Naive thymus-derived CD4-positive, alpha-beta T cell (primary cell): ENCODE data around the gene C1orf226. TPM values are rescaled to one million over a fixed set of nuclear protein-coding genes. Genes with fewer than 3 reads are reported as not detected.

Experiments
- ATAC-seq: fragments of 150-1000 bp; cut with Tn5 transposase; 2 replicates; pipeline ENCODE4 v1.10.0; 2021; ENCODE audit warnings: mild to moderate bottlenecking, moderate library complexity
- CTCF ChIA-PET: fragments of 350-600 bp; sonication (Branson Sonifier 250); formaldehyde crosslinking; loops from one replicate; lab custom pipeline; 2021; ENCODE audit warnings: antibody characterized with exemption; lab: Charles Lee
- POLR2A ChIA-PET: fragments of 350-600 bp; sonication (Branson Sonifier 250); formaldehyde crosslinking; loops from one replicate; lab custom pipeline; 2021; ENCODE audit warnings: antibody characterized with exemption, inconsistent platforms; lab: Charles Lee
- DNase-seq, 9 donors: peaks; one replicate each; pipeline versions ENCODE4 v3.0.0 to v3.0.0-alpha.2; 2020 to 2022; ENCODE audit warnings: mixed read lengths in 1 of 9
- H3K27ac ChIP-seq: one replicate; pipeline ENCODE4 v1.7.0; 2013; ENCODE audit warnings: mild to moderate bottlenecking, low read depth, low read length, moderate library complexity
- H3K27me3 ChIP-seq, 2 donors: one replicate each; pipeline ENCODE4 v1.7.0; 2013; ENCODE audit warnings: low read length in 2 of 2, mild to moderate bottlenecking in 2 of 2, moderate library complexity in 2 of 2; ENCODE audit not compliant: control insufficient read depth in 2 of 2, insufficient read depth in 2 of 2
- H3K36me3 ChIP-seq, 3 experiments: 1 replicate in 2 of 3; 2 replicates in 1 of 3; pipeline ENCODE4 v1.7.0; 2013; ENCODE audit warnings: low read length in 3 of 3, mild to moderate bottlenecking in 3 of 3, moderate library complexity in 1 of 3; ENCODE audit not compliant: insufficient read depth in 3 of 3, control insufficient read depth in 2 of 3
- H3K4me1 ChIP-seq, 2 donors: one replicate each; pipeline ENCODE4 v1.7.0; 2013; ENCODE audit warnings: low read length in 2 of 2, mild to moderate bottlenecking in 2 of 2, moderate library complexity in 1 of 2; ENCODE audit not compliant: control insufficient read depth in 2 of 2, insufficient read depth in 2 of 2
- H3K4me3 ChIP-seq: 2 replicates; pipeline ENCODE4 v1.7.0; 2013; ENCODE audit warnings: mild to moderate bottlenecking, low read length
- H3K9me3 ChIP-seq, 3 experiments: 1 replicate in 2 of 3; 2 replicates in 1 of 3; pipeline ENCODE4 v1.7.0; 2013; ENCODE audit warnings: low read length in 3 of 3; ENCODE audit not compliant: control insufficient read depth in 2 of 3
- H3K27ac Mint-ChIP-seq, 9 donors: one replicate each; pipeline ENCODE4 v1.8.0; 2020 to 2022; ENCODE audit warnings: mixed read lengths in 9 of 9, mild to moderate bottlenecking in 8 of 9, moderate library complexity in 5 of 9, inconsistent platforms in 2 of 9
- H3K27me3 Mint-ChIP-seq, 5 donors: one replicate each; pipeline ENCODE4 v1.8.0; 2021 to 2022; ENCODE audit warnings: mixed read lengths in 5 of 5, mild to moderate bottlenecking in 1 of 5
- H3K36me3 Mint-ChIP-seq, 5 donors: one replicate each; pipeline ENCODE4 v1.8.0; 2020 to 2022; ENCODE audit warnings: mixed read lengths in 5 of 5, mild to moderate bottlenecking in 3 of 5, inconsistent platforms in 1 of 5
- H3K4me1 Mint-ChIP-seq, 7 donors: one replicate each; pipeline ENCODE4 v1.8.0; 2020 to 2022; ENCODE audit warnings: mixed read lengths in 7 of 7, mild to moderate bottlenecking in 3 of 7, inconsistent platforms in 1 of 7
- H3K4me3 Mint-ChIP-seq, 10 donors: one replicate each; pipeline ENCODE4 v1.8.0; 2020 to 2022; ENCODE audit warnings: mild to moderate bottlenecking in 10 of 10, mixed read lengths in 10 of 10, moderate library complexity in 6 of 10, inconsistent platforms in 2 of 10
- H3K9me3 Mint-ChIP-seq, 11 donors: one replicate each; pipeline ENCODE4 v1.8.0; 2020 to 2022; ENCODE audit warnings: mixed read lengths in 11 of 11, mild to moderate bottlenecking in 4 of 11, inconsistent platforms in 1 of 11, moderate library complexity in 1 of 11
- intact Hi-C, 2 donors: fragments of 100-400 bp; cut with micrococcal nuclease; formaldehyde crosslinking; loops; one replicate each; pipeline ENCODE4 v1.15.1; 2023
- polyA plus RNA-seq, 2 donors: library from polyadenylated mRNA; unstranded; fragments of 300-500 nt; fragmentation: Illumina TruSeq; gene quantifications; one replicate each; pipeline ENCODE4 v1.2.3, GENCODE V29; 2021
- total RNA-seq, 6 experiments: library from RNA in 5 of 6; stranded (reverse) in 5 of 6; gene quantifications; 1 replicate in 5 of 6; 2 replicates in 1 of 6; pipeline ENCODE4 v1.2.3 and lab custom pipeline; 2021 to 2026

C1orf226 gene
- total and polyA plus RNA-seq, 7 experiments from 2014 or later: 0.24 TPM; not detected in 6

- DNase-seq: no peak
- Histone ChIP-seq H3K9me3 (no peaks in the 10 kb centered on the region), H3K4me1 (no peaks in the 10 kb centered on the region), H3K4me3 (no peak overlapping the region), H3K27me3 (no peaks in the 10 kb centered on the region), H3K36me3 (no peaks in the 10 kb centered on the region), H3K27ac (no peak overlapping the region)
- ChIA-PET CTCF (no interaction called here), POLR2A (no interaction called here)
- no peak for ATAC-seq
- Mint-ChIP-seq H3K9me3 (no peaks in the 10 kb centered on the region), H3K4me1 (no peaks in the 10 kb centered on the region), H3K36me3 (no peaks in the 10 kb centered on the region), H3K27me3 (peaks cover 0 to 2% (median 0%) of the 10 kb centered on the region in 5 donors), H3K4me3 (no peak overlapping the region), H3K27ac (no peak overlapping the region)
- intact Hi-C loops: no loop called here
These were observed 7.1 kb upstream of the C1orf226 start for GRCh38 chr1:162374406-162374805.

GRCh38 chr1:162375463-162375862, 6.1 kb upstream of the C1orf226 start:
- Mint-ChIP-seq H3K9me3 (no peaks in the 10 kb centered on the region), H3K27me3 (peaks cover 0 to 2% (median 0%) of the 10 kb centered on the region in 5 donors), H3K27ac (no peak overlapping the region), H3K36me3 (no peaks in the 10 kb centered on the region), H3K4me3 (no peak overlapping the region), H3K4me1 (no peaks in the 10 kb centered on the region)
- DNase-seq: no peak
- H3K4me3 ChIP-seq: no peak overlapping the region
- no peaks in the 10 kb centered on the region for H3K27me3 ChIP-seq
- H3K4me1 ChIP-seq: no peaks in the 10 kb centered on the region
- ChIA-PET POLR2A (no interaction called here), CTCF (no interaction called here)
- ATAC-seq: no peak
- H3K36me3 ChIP-seq: no peaks in the 10 kb centered on the region
- H3K27ac ChIP-seq: no peak overlapping the region
- H3K9me3 ChIP-seq: no peaks in the 10 kb centered on the region
- intact Hi-C loops: no loop called here

GRCh38 chr1:162376691-162377090, 4.8 kb upstream of the C1orf226 start, which contains the start of gene SPATA46:
SPATA46 (minus strand) TSS chr1:162376854; CDS start chr1:162376790, 64 bp downstream.
- intact Hi-C loops: no loop called here
- H3K9me3 ChIP-seq: no peaks in the 10 kb centered on the region
- no peaks in the 10 kb centered on the region for H3K36me3 ChIP-seq
- Mint-ChIP-seq H3K4me3 (no peak within 1 kb of the TSS), H3K9me3 (no peaks in the 10 kb centered on the region), H3K4me1 (no peaks in the 10 kb centered on the region), H3K27ac (peak within 1 kb of the TSS in 1 of 9 donors; percentile 23), H3K27me3 (peaks cover 0 to 2% (median 0%) of the 10 kb centered on the region in 5 donors), H3K36me3 (no peaks in the 10 kb centered on the region)
- H3K4me1 ChIP-seq: no peaks in the 10 kb centered on the region
- ChIA-PET POLR2A (no interaction called here), CTCF (no interaction called here)
- DNase-seq (no peak), ATAC-seq (no peak)
- H3K4me3 ChIP-seq: no peak within 1 kb of the TSS
- no peak within 1 kb of the TSS for H3K27ac ChIP-seq
- no peaks in the 10 kb centered on the region for H3K27me3 ChIP-seq

GRCh38 chr1:162380061-162380846, 1.3 kb upstream of the C1orf226 start:
- H3K27ac Mint-ChIP-seq: no peak overlapping the region
- no peak overlapping the region for H3K27ac ChIP-seq
- no peak for DNase-seq
- ChIA-PET POLR2A (no interaction called here), CTCF (interaction anchor here (1.0 to 1.5 kb wide), 2 partner anchors 9 to 11 kb away, joined by 3 to 5 read pairs; no protein-coding TSS in a partner anchor)
- H3K4me3 Mint-ChIP-seq: no peak overlapping the region
- no peaks in the 10 kb centered on the region for H3K36me3 Mint-ChIP-seq
- H3K4me1 Mint-ChIP-seq: no peaks in the 10 kb centered on the region
- H3K4me1 ChIP-seq: no peaks in the 10 kb centered on the region
- H3K36me3 ChIP-seq: no peaks in the 10 kb centered on the region
- no peaks in the 10 kb centered on the region for H3K9me3 ChIP-seq
- H3K4me3 ChIP-seq: no peak overlapping the region
- H3K27me3 ChIP-seq: no peaks in the 10 kb centered on the region
- no peak for ATAC-seq
- intact Hi-C loops: no loop called here
- peaks cover 0 to under 1% (median 0%) of the 10 kb centered on the region in 5 donors for H3K27me3 Mint-ChIP-seq
- H3K9me3 Mint-ChIP-seq: no peaks in the 10 kb centered on the region

GRCh38 chr1:162381941-162382750, 618 bp downstream of the C1orf226 start:
- no peaks in the 10 kb centered on the region for H3K36me3 Mint-ChIP-seq
- ChIA-PET CTCF (interaction anchor here (1.5 kb wide), 1 partner anchor 9 kb away, joined by 5 read pairs; no protein-coding TSS in a partner anchor), POLR2A (no interaction called here)
- H3K36me3 ChIP-seq: no peaks in the 10 kb centered on the region
- peaks cover 0 to 12% (median 6%) of the 10 kb centered on the region in 5 donors for H3K27me3 Mint-ChIP-seq
- no peak overlapping the region for H3K27ac Mint-ChIP-seq
- H3K9me3 Mint-ChIP-seq: no peaks in the 10 kb centered on the region
- H3K4me1 ChIP-seq: no peaks in the 10 kb centered on the region
- no peak overlapping the region for H3K27ac ChIP-seq
- no peaks in the 10 kb centered on the region for H3K27me3 ChIP-seq
- no peak for DNase-seq
- H3K4me1 Mint-ChIP-seq: no peaks in the 10 kb centered on the region
- ATAC-seq: no peak
- no peak overlapping the region for H3K4me3 ChIP-seq
- intact Hi-C loops: no loop called here
- H3K4me3 Mint-ChIP-seq: no peak overlapping the region
- no peaks in the 10 kb centered on the region for H3K9me3 ChIP-seq

GRCh38 chr1:162383091-162383490, 1.6 kb downstream of the C1orf226 start:
- intact Hi-C loops: no loop called here
- DNase-seq (no peak), ATAC-seq (no peak)
- Histone ChIP-seq H3K4me1 (no peaks in the 10 kb centered on the region), H3K27ac (no peak overlapping the region), H3K9me3 (no peaks in the 10 kb centered on the region), H3K36me3 (no peaks in the 10 kb centered on the region), H3K27me3 (no peaks in the 10 kb centered on the region), H3K4me3 (no peak overlapping the region)
- Mint-ChIP-seq H3K27me3 (peaks cover 0 to 12% (median 6%) of the 10 kb centered on the region in 5 donors), H3K36me3 (no peaks in the 10 kb centered on the region), H3K27ac (no peak overlapping the region), H3K4me3 (no peak overlapping the region), H3K9me3 (no peaks in the 10 kb centered on the region), H3K4me1 (no peaks in the 10 kb centered on the region)
- CTCF ChIA-PET: no interaction called here
- POLR2A ChIA-PET: no interaction called here
